ENCODE data around the gene KCNH4. TPM values are rescaled to one million over a fixed set of nuclear protein-coding genes. Genes with fewer than 3 reads are reported as not detected.
"Not testable (repeated sequence)": the region's sequence is repeated elsewhere in the genome, so short reads cannot be mapped to it uniquely, and the experiment has no call there.

Gene KCNH4
- total RNA-seq, 1 experiment from 2014 or later, result 1.5 TPM

- Histone ChIP-seq H3K27ac (ENCODE audit: low read length) (no peak overlapping the region), H3K4me1 (ENCODE audit: control insufficient read depth, insufficient read depth, low read length) (peaks cover 3% of the 10 kb centered on the region; the same call in 1 of the 2 replicates), H3K27me3 (ENCODE audit: control insufficient read depth, insufficient read depth, low read length) (no peaks in the 10 kb centered on the region), H3K4me3 (ENCODE audit: low read depth in 2 of 2, low read length in 2 of 2) (no peak overlapping the region), H3K36me3 (ENCODE audit: control insufficient read depth, insufficient read depth, low read length) (peaks cover 9% of the 10 kb centered on the region; the same call in 1 of the 2 replicates), H3K9me3 (ENCODE audit: control insufficient read depth, insufficient read depth, low read depth, low read length) (no peaks in the 10 kb centered on the region)
- ATAC-seq (no peak), DNase-seq (ENCODE audit: low read depth, low spot score) (no peak)
- ChIA-PET CTCF (interaction anchor here (0.7 to 1.3 kb wide), 2 partner anchors 8 to 95 kb away, joined by 3 to 5 read pairs; no protein-coding TSS in a partner anchor), POLR2A (interaction anchor here (0.7 kb wide), 1 partner anchor 1901 kb away, joined by 7 read pairs; no protein-coding TSS in a partner anchor)
- intact Hi-C loops (cut with micrococcal nuclease; ENCODE audit: unreplicated experiment), result no loop called here
- in situ Hi-C loops (cut with HindIII; ENCODE audit: low pct_unique_long_range_greater_than_20kb, low sequenced_read_pairs), result no loop called here
- BruUV-seq (replicated peaks), result no TSS peak
- TF ChIP-seq CTCF (IDR thresholded peaks at IDR 0.05) (no peak), TCF7L2 (IDR thresholded peaks at IDR 0.05; ENCODE audit: low read depth, low read length) (no peak), SIN3A (IDR thresholded peaks at IDR 0.05; ENCODE audit: borderline replicate concordance, insufficient read depth, low read depth, low read length) (no peak), POLR2AphosphoS5 (IDR thresholded peaks at IDR 0.05; ENCODE audit: low read depth, low read length) (no peak), REST (IDR thresholded peaks at IDR 0.05; ENCODE audit: insufficient read depth in 1 of 2, low read depth in 2 of 2, low read length in 1 of 2) (no peak)
Measured at GRCh38 chr17:42214156-42214555, 33.2 kb upstream of the KCNH4 start.

GRCh38 chr17:42212382-42212781 is 31.4 kb upstream of the KCNH4 start:
- Histone ChIP-seq H3K27me3 (ENCODE audit: control insufficient read depth, insufficient read depth, low read length) (no peaks in the 10 kb centered on the region), H3K4me1 (ENCODE audit: control insufficient read depth, insufficient read depth, low read length) (peaks cover 3% of the 10 kb centered on the region; the same call in 1 of the 2 replicates), H3K27ac (ENCODE audit: low read length) (peak overlapping the region; percentile 48), H3K36me3 (ENCODE audit: control insufficient read depth, insufficient read depth, low read length) (peaks cover 9% of the 10 kb centered on the region), H3K9me3 (ENCODE audit: control insufficient read depth, insufficient read depth, low read depth, low read length) (no peaks in the 10 kb centered on the region), H3K4me3 (ENCODE audit: low read depth in 2 of 2, low read length in 2 of 2) (no peak overlapping the region)
- no peak for ATAC-seq
- CTCF ChIA-PET, result interaction anchor here (0.7 kb wide), 1 partner anchor 17 kb away, joined by 3 read pairs; no protein-coding TSS in a partner anchor
- POLR2A ChIA-PET, result no interaction called here
- in situ Hi-C loops (cut with HindIII; ENCODE audit: low pct_unique_long_range_greater_than_20kb, low sequenced_read_pairs), result no loop called here
- no peak for TF ChIP-seq TCF7L2 (IDR thresholded peaks at IDR 0.05; ENCODE audit: low read depth, low read length)
- TF ChIP-seq POLR2AphosphoS5 (IDR thresholded peaks at IDR 0.05; ENCODE audit: low read depth, low read length), result no peak
- no peak for TF ChIP-seq SIN3A (IDR thresholded peaks at IDR 0.05; ENCODE audit: borderline replicate concordance, insufficient read depth, low read depth, low read length)
- TF ChIP-seq CTCF (IDR thresholded peaks at IDR 0.05), result no peak
- no peak for TF ChIP-seq REST (IDR thresholded peaks at IDR 0.05; ENCODE audit: insufficient read depth in 1 of 2, low read depth in 2 of 2, low read length in 1 of 2)
- DNase-seq (ENCODE audit: low read depth, low spot score), result no peak
- no TSS peak for BruUV-seq (replicated peaks)
- intact Hi-C loops (cut with micrococcal nuclease; ENCODE audit: unreplicated experiment), result no loop called here

GRCh38 chr17:42211921-42212341 is 31.0 kb upstream of the KCNH4 start:
- H3K4me3 ChIP-seq (ENCODE audit: low read depth in 2 of 2, low read length in 2 of 2); CTCF ChIA-PET; H3K27me3 ChIP-seq (ENCODE audit: control insufficient read depth, insufficient read depth, low read length); H3K4me1 ChIP-seq (ENCODE audit: control insufficient read depth, insufficient read depth, low read length); BruUV-seq (replicated peaks); ATAC-seq; intact Hi-C loops (cut with micrococcal nuclease; ENCODE audit: unreplicated experiment); DNase-seq (ENCODE audit: low read depth, low spot score); POLR2A ChIA-PET; in situ Hi-C loops (cut with HindIII; ENCODE audit: low pct_unique_long_range_greater_than_20kb, low sequenced_read_pairs); H3K9me3 ChIP-seq (ENCODE audit: control insufficient read depth, insufficient read depth, low read depth, low read length): not testable (repeated sequence)
- peaks cover 12% of the 10 kb centered on the region for H3K36me3 ChIP-seq (ENCODE audit: control insufficient read depth, insufficient read depth, low read length)
- peak overlapping the region; percentile 48 for H3K27ac ChIP-seq (ENCODE audit: low read length)

All from Panc1 (cell line).